Ramos (cell line): ENCODE measurements around the gene TENT5A.
"Not testable (repeated sequence)": the region's sequence is repeated elsewhere in the genome, so short reads cannot be mapped to it uniquely, and the experiment has no call there.

ENCODE experiments used
- in situ Hi-C: fragments of 300-500 bp; cut with MboI; formaldehyde crosslinking; loops from one replicate; pipeline ENCODE4 v1.14.3; 2022; ENCODE audit warnings: low sequenced_read_pairs; ENCODE audit not compliant: unreplicated experiment

TENT5A gene

GRCh38 chr6:81752921-81753710 lies 635 bp upstream of the TENT5A start:
- in situ Hi-C loops: no loop called here

- in situ Hi-C loops: no loop called here
Observed at GRCh38 chr6:81751388-81752083, 945 bp downstream of the TENT5A start.

- in situ Hi-C loops: no loop called here
Observed at GRCh38 chr6:81750681-81751387, 1.6 kb downstream of the TENT5A start.

GRCh38 chr6:81750200-81750599 lies 2.3 kb downstream of the TENT5A start:
- in situ Hi-C loops: no loop called here

- in situ Hi-C loops: no loop called here
Observed at GRCh38 chr6:81749707-81750106, 2.8 kb downstream of the TENT5A start.

GRCh38 chr6:81748994-81749393 lies 3.5 kb downstream of the TENT5A start:
- in situ Hi-C loops: no loop called here

GRCh38 chr6:81747327-81747726 lies 5.2 kb downstream of the TENT5A start:
- in situ Hi-C loops: no loop called here

GRCh38 chr6:81744131-81744530 lies 8.3 kb downstream of the TENT5A start:
- in situ Hi-C loops: no loop called here

GRCh38 chr6:81743649-81744048 lies 8.8 kb downstream of the TENT5A start:
- in situ Hi-C loops: no loop called here

GRCh38 chr6:81741689-81742088 lies 10.8 kb downstream of the TENT5A start:
- in situ Hi-C loops: no loop called here

- in situ Hi-C loops: not testable (repeated sequence)
Observed at GRCh38 chr6:81740591-81740990, 11.9 kb downstream of the TENT5A start.

- in situ Hi-C loops: no loop called here
Observed at GRCh38 chr6:81739230-81740195, 13.0 kb downstream of the TENT5A start.

- in situ Hi-C loops: no loop called here
Observed at GRCh38 chr6:81736428-81736827, 16.1 kb downstream of the TENT5A start.

GRCh38 chr6:81735756-81736380 lies 16.6 kb downstream of the TENT5A start:
- in situ Hi-C loops: no loop called here

GRCh38 chr6:81734500-81735150 lies 17.9 kb downstream of the TENT5A start:
- in situ Hi-C loops: no loop called here

- in situ Hi-C loops: no loop called here
Observed at GRCh38 chr6:81734081-81734480, 18.4 kb downstream of the TENT5A start.

- in situ Hi-C loops: no loop called here
Observed at GRCh38 chr6:81731814-81732213, 20.7 kb downstream of the TENT5A start.

GRCh38 chr6:81727876-81728517 lies 24.5 kb downstream of the TENT5A start:
- in situ Hi-C loops: no loop called here

- in situ Hi-C loops: no loop called here
Observed at GRCh38 chr6:81725127-81725526, 27.4 kb downstream of the TENT5A start.
